PFSK-1 (cell line): ENCODE results near the gene SLN.

Experiments
- POLR2AphosphoS5 ChIP-seq: IDR thresholded peaks from 2 replicates; pipeline ENCODE4 v1.6.1; 2012; ENCODE audit warnings: low read depth, mild to moderate bottlenecking, control low read depth, low read length, moderate library complexity
- SIN3A ChIP-seq: IDR thresholded peaks from 2 replicates; pipeline ENCODE4 v1.6.1; 2012; ENCODE audit warnings: mild to moderate bottlenecking, low read length, moderate library complexity, borderline replicate concordance; ENCODE audit not compliant: insufficient read depth

DNA sequence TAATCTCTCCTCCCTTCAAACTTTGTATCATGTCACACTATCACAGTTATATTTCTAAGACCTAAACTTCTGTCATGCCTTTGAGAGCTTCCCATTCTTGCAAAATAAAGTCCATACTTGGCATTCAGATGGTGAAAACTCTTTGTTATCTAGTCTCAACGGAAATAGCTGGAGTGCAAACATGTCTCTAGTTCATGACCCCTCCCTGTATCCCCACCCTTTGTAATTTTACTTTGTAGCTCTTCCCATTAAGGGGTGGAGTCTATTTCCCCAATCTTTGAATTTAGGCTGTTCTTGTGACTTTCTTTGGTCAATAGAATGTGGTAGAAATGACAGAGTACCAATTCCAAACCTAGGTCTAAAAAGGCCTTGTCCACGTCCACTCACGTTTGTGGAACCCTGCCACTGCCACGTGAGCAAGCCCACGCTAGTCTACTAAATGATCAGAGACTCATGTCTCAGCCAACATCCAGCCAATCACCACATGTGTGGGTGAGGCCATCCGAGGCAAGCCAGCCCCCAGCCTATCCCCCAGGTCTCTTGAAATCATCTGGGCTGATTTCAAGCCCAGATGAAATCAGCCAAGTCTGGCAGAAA lies 23.4 kb downstream of the SLN start:
- TF ChIP-seq POLR2AphosphoS5 (no peak), SIN3A (peak; percentile 47; the same call in 1 of the 2 replicates)
